K562 (cell line): ENCODE measurements around the gene MIDN. TPM values are rescaled to one million over a fixed set of nuclear protein-coding genes. Genes with fewer than 3 reads are reported as not detected.

Experiments
- FOSL1 ChIP-seq: fragments of 200-800 bp; sonication (Bioruptor generic); conservative IDR thresholded peaks from 2 replicates; pipeline ENCODE4 v1.6.1; 2016; ENCODE audit warnings: missing genetic modification characterization, missing compliant biosample characterization
- KLF6 ChIP-seq: fragments of 250-450 bp; sonication (Bioruptor Pico); IDR thresholded peaks from 2 replicates; pipeline ENCODE4 v1.4.0; 2020; ENCODE audit warnings: mild to moderate bottlenecking, moderate library complexity, borderline replicate concordance
- NRF1 ChIP-seq, 2 experiments: fragments of 450-650 bp; IDR thresholded peaks in 1 of 2; conservative IDR thresholded peaks in 1 of 2; 2 replicates each; pipeline ENCODE4 v1.6.1; 2014; ENCODE audit warnings: mild to moderate bottlenecking in 2 of 2
- PHF8 ChIP-seq: fragments of 200-600 bp; sonication (generic); IDR thresholded peaks from 2 replicates; pipeline ENCODE4 v1.6.1; 2012; ENCODE audit warnings: mixed run types, mild to moderate bottlenecking, inconsistent platforms, low read length, moderate library complexity, borderline replicate concordance
- SRSF3 ChIP-seq: fragments of 200-400 bp; formaldehyde crosslinking; IDR thresholded peaks from 2 replicates; pipeline ENCODE4 v1.6.1; 2016; ENCODE audit warnings: mild to moderate bottlenecking, low read length, moderate library complexity; ENCODE audit not compliant: insufficient read depth
- ZBTB1 ChIP-seq: sonication (generic); formaldehyde crosslinking; IDR thresholded peaks from 2 replicates; pipeline ENCODE4 v1.8.1; 2023; ENCODE audit warnings: missing genetic modification reagents, low read depth, mild to moderate bottlenecking, borderline replicate concordance
- ZNF41 ChIP-seq: fragments of 250-450 bp; sonication (Bioruptor Pico); conservative IDR thresholded peaks from 2 replicates; pipeline ENCODE4 v1.4.0; 2020; ENCODE audit warnings: mild to moderate bottlenecking
- ZNF699 ChIP-seq: fragments of 250-450 bp; sonication (Bioruptor Pico); IDR thresholded peaks from 2 replicates; pipeline ENCODE4 v1.8.0; 2021; ENCODE audit warnings: mild to moderate bottlenecking, moderate library complexity; ENCODE audit not compliant: insufficient replicate concordance
- polyA plus RNA-seq, 8 experiments: library from polyadenylated mRNA; depleted of rRNA in 4 of 8; stranded (reverse) in 5 of 8; unstranded in 3 of 8; fragments of >200 nt; fragmentation: Nextera tagmentation in 2 of 8; fragmentation: Illumina TruSeq in 1 of 8; extraction: Ambion mirVana in 2 of 8; extraction: Trizol in 1 of 8; gene quantifications; 2 replicates each; pipeline versions ENCODE4 v1.2.1 to v1.2.3, GENCODE V29; 2011 to 2014; ENCODE audit warnings: inconsistent platforms in 1 of 8, missing spikeins in 1 of 8
- total RNA-seq, 7 experiments: library from RNA; depleted of rRNA in 6 of 7; stranded (reverse); fragments of >200 nt in 6 of 7; fragmentation: Illumina TruSeq in 2 of 7; extraction: Trizol in 2 of 7; gene quantifications; 2 replicates each; pipeline versions ENCODE4 v1.2.1 to v1.2.3, GENCODE V29; 2011 to 2021; ENCODE audit warnings: low replicate concordance in 1 of 7
- TF ChIP-seq, protein P1 (sequence below): IDR thresholded peaks from 2 replicates; pipeline ENCODE4 v1.6.1; 2016; ENCODE audit warnings: missing genetic modification characterization, missing compliant biosample characterization
- TF ChIP-seq, protein P2 (sequence below): sonication (generic); formaldehyde crosslinking; IDR thresholded peaks from 2 replicates; pipeline ENCODE4 v1.5.0; 2020; ENCODE audit warnings: missing genetic modification reagents
- TF ChIP-seq, protein P3 (sequence below): IDR thresholded peaks from 2 replicates; pipeline ENCODE4 v1.6.1; 2014; ENCODE audit warnings: antibody characterized with exemption
- TF ChIP-seq, protein P4 (sequence below): fragments of 450-650 bp; conservative IDR thresholded peaks from 2 replicates; pipeline ENCODE4 v1.6.1; 2016; ENCODE audit warnings: missing genetic modification characterization, low read depth, mild to moderate bottlenecking, control low read depth, missing compliant biosample characterization
- TF ChIP-seq, protein P5 (sequence below): sonication (generic); formaldehyde crosslinking; IDR thresholded peaks from 2 replicates; pipeline ENCODE4 v1.9.0; 2022; ENCODE audit warnings: mild to moderate bottlenecking, missing genetic modification reagents
- TF ChIP-seq, protein P6 (sequence below): sonication (generic); formaldehyde crosslinking; IDR thresholded peaks from 2 replicates; pipeline ENCODE4 v1.8.1; 2022; ENCODE audit warnings: missing genetic modification reagents

Gene MIDN
- total and polyA plus RNA-seq, 9 of the 15 experiments (the other 6 are each of a cell fraction or from before 2014, with no cell fraction given), result 0.17 to 120 (median 10.1) TPM

DNA sequence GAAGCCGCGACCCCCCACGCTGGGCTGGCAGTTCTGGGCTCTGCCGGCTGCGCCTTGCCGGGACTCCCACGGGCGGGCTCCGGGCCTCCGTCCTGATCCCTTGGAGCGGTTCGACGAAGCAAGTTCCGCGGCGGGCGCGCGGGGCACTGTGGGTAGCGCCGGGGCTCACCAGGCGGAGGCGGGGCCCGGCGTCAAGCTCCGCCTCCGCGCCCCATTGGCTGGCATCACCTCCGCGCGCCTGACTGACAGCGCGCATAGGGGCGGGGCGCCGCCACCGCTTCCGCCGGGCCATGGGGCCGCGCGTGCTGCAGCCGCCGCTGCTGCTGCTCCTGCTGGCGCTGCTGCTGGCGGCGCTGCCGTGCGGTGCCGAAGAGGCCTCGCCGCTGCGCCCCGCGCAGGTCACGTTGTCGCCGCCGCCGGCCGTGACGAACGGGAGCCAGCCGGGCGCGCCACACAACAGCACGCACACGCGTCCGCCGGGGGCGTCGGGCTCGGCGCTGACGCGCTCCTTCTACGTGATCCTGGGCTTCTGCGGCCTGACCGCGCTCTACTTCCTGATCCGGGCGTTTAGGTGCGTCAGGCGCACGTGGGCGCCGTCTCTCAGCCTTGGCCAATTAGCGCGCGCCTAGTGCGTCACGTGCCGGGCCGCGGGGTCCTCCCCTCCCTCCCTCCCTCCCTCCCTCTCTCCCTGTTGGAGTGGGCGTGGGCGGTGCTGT is 27.0 kb downstream of the MIDN start, which contains the start of gene FAM174C (continued):
- TF ChIP-seq, protein P1, sequence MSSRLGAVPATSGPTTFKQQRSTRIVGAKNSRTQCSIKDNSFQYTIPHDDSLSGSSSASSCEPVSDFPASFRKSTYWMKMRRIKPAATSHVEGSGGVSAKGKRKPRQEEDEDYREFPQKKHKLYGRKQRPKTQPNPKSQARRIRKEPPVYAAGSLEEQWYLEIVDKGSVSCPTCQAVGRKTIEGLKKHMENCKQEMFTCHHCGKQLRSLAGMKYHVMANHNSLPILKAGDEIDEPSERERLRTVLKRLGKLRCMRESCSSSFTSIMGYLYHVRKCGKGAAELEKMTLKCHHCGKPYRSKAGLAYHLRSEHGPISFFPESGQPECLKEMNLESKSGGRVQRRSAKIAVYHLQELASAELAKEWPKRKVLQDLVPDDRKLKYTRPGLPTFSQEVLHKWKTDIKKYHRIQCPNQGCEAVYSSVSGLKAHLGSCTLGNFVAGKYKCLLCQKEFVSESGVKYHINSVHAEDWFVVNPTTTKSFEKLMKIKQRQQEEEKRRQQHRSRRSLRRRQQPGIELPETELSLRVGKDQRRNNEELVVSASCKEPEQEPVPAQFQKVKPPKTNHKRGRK, result no peak
- TF ChIP-seq, protein P2, sequence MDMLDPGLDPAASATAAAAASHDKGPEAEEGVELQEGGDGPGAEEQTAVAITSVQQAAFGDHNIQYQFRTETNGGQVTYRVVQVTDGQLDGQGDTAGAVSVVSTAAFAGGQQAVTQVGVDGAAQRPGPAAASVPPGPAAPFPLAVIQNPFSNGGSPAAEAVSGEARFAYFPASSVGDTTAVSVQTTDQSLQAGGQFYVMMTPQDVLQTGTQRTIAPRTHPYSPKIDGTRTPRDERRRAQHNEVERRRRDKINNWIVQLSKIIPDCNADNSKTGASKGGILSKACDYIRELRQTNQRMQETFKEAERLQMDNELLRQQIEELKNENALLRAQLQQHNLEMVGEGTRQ (CRISPR knock-in tag), result peak; percentile 100
- 0 out of 2 replicates have a peak, but pooled peaks have one; percentile 2 for TF ChIP-seq ZNF41
- TF ChIP-seq FOSL1 (tag), result peak; percentile 47; the same call in 1 of the 2 replicates
- TF ChIP-seq, protein P3, sequence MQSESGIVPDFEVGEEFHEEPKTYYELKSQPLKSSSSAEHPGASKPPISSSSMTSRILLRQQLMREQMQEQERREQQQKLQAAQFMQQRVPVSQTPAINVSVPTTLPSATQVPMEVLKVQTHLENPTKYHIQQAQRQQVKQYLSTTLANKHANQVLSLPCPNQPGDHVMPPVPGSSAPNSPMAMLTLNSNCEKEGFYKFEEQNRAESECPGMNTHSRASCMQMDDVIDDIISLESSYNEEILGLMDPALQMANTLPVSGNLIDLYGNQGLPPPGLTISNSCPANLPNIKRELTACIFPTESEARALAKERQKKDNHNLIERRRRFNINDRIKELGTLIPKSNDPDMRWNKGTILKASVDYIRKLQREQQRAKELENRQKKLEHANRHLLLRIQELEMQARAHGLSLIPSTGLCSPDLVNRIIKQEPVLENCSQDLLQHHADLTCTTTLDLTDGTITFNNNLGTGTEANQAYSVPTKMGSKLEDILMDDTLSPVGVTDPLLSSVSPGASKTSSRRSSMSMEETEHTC, result no peak
- TF ChIP-seq, protein P4, sequence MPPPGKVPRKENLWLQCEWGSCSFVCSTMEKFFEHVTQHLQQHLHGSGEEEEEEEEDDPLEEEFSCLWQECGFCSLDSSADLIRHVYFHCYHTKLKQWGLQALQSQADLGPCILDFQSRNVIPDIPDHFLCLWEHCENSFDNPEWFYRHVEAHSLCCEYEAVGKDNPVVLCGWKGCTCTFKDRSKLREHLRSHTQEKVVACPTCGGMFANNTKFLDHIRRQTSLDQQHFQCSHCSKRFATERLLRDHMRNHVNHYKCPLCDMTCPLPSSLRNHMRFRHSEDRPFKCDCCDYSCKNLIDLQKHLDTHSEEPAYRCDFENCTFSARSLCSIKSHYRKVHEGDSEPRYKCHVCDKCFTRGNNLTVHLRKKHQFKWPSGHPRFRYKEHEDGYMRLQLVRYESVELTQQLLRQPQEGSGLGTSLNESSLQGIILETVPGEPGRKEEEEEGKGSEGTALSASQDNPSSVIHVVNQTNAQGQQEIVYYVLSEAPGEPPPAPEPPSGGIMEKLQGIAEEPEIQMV (tag), result no peak
- TF ChIP-seq, protein P5, sequence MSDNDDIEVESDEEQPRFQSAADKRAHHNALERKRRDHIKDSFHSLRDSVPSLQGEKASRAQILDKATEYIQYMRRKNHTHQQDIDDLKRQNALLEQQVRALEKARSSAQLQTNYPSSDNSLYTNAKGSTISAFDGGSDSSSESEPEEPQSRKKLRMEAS (CRISPR knock-in tag), result peak; percentile 97
- TF ChIP-seq, protein P6, sequence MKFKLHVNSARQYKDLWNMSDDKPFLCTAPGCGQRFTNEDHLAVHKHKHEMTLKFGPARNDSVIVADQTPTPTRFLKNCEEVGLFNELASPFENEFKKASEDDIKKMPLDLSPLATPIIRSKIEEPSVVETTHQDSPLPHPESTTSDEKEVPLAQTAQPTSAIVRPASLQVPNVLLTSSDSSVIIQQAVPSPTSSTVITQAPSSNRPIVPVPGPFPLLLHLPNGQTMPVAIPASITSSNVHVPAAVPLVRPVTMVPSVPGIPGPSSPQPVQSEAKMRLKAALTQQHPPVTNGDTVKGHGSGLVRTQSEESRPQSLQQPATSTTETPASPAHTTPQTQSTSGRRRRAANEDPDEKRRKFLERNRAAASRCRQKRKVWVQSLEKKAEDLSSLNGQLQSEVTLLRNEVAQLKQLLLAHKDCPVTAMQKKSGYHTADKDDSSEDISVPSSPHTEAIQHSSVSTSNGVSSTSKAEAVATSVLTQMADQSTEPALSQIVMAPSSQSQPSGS (CRISPR knock-in tag), result no peak
- peak; percentile 94; the same call in 1 of the 2 replicates for TF ChIP-seq PHF8
- no peak for TF ChIP-seq SRSF3
- TF ChIP-seq KLF6 (CRISPR knock-in tag), result no peak
- peak in 1 of 2 experiments; percentile 34; a peak in 3 of 4 replicates for TF ChIP-seq NRF1 (conservative IDR thresholded peaks at IDR 0.05 in 1 of 2, IDR thresholded peaks at IDR 0.05 in 1 of 2)
- peak; percentile 51; the same call in 1 of the 2 replicates for TF ChIP-seq ZBTB1 (CRISPR knock-in tag)
- no peak for TF ChIP-seq ZNF699 (CRISPR knock-in tag)
